LNCaP clone FGC (cell line): ENCODE data around the gene SSR2.
A peak's percentile ranks its signal among the peaks of the same experiment; 100 is the strongest.
"Not testable (repeated sequence)": the region's sequence is repeated elsewhere in the genome, so short reads cannot be mapped to it uniquely, and the experiment has no call there.

ENCODE experiments used
- DNase-seq: peaks from one replicate; pipeline ENCODE4 v3.0.0-alpha.2; 2011; ENCODE audit warnings: low read depth
- H3K4me3 ChIP-seq: 2 replicates; pipeline ENCODE4 v1.5.1; 2011; ENCODE audit warnings: mild to moderate bottlenecking, low read depth, low read length, control low read depth
- TF ChIP-seq, protein P1 (sequence below): IDR thresholded peaks from 2 replicates; pipeline ENCODE4 v1.5.1; 2012; ENCODE audit warnings: mild to moderate bottlenecking; ENCODE audit not compliant: control insufficient read depth, insufficient read depth; ENCODE audit errors: extremely low read depth

SSR2 gene

GRCh38 chr1:156048663-156049258, 28.0 kb upstream of the SSR2 start:
- no peak for DNase-seq
- H3K4me3 ChIP-seq: no peak overlapping the region
- TF ChIP-seq, protein P1, sequence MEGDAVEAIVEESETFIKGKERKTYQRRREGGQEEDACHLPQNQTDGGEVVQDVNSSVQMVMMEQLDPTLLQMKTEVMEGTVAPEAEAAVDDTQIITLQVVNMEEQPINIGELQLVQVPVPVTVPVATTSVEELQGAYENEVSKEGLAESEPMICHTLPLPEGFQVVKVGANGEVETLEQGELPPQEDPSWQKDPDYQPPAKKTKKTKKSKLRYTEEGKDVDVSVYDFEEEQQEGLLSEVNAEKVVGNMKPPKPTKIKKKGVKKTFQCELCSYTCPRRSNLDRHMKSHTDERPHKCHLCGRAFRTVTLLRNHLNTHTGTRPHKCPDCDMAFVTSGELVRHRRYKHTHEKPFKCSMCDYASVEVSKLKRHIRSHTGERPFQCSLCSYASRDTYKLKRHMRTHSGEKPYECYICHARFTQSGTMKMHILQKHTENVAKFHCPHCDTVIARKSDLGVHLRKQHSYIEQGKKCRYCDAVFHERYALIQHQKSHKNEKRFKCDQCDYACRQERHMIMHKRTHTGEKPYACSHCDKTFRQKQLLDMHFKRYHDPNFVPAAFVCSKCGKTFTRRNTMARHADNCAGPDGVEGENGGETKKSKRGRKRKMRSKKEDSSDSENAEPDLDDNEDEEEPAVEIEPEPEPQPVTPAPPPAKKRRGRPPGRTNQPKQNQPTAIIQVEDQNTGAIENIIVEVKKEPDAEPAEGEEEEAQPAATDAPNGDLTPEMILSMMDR: no peak

GRCh38 chr1:156045076-156045475, 24.3 kb upstream of the SSR2 start:
- no peak overlapping the region for H3K4me3 ChIP-seq
- TF ChIP-seq, protein P1: no peak
- no peak for DNase-seq

DNA sequence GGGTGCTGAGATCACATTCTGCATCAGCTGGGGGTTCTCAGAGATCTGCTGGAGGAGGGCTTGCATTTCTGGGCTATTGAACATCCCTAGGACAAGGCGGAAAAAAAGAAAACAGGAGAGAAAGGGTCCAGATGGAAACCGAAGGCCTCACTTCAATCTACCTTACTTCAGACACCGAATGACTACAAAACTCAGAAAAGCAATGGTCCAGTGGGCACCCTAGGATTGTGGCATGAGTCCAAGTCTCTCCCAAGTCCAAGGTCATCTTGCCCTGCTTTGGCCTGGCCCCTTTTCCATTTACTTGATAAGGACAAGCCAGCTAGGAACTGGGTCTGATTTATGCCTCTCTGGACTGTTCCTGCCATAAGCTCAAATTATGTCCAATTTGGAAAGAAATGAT, 22.1 kb upstream of the SSR2 start:
- DNase-seq: no peak
- no peak overlapping the region for H3K4me3 ChIP-seq
- TF ChIP-seq, protein P1: no peak

GRCh38 chr1:156034991-156035390, 14.2 kb upstream of the SSR2 start:
- DNase-seq, H3K4me3 ChIP-seq: not testable (repeated sequence)

DNA sequence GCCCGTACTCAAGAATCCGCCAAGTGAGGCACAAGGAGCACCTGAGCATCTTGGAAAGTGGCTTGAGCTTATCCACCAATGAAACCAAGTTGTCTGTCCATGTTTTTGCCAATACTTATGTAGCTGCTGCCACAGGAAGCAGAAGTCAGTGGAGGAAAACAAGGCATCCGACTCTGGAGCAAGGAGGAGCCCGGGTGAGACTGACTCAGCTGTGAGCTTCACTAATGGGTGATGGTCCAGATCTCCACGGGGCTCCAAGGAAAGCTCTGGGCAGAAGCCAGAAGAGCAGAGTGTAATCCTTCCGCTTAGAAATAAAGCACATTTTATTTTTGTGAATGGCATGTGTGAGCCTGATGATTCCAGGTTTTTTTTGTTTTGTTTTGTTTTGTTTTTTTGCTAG, 12.3 kb upstream of the SSR2 start:
- H3K4me3 ChIP-seq: no peak overlapping the region
- TF ChIP-seq, protein P1: no peak
- no peak for DNase-seq

GRCh38 chr1:156026588-156026987, 5.8 kb upstream of the SSR2 start:
- H3K4me3 ChIP-seq: no peak overlapping the region
- DNase-seq: no peak
- TF ChIP-seq, protein P1: no peak

- DNase-seq: no peak
- TF ChIP-seq, protein P1: 0 out of 2 replicates have a peak, but pooled peaks have one; percentile 6
- no peak overlapping the region for H3K4me3 ChIP-seq
Observed at GRCh38 chr1:156025876-156026275, 5.1 kb upstream of the SSR2 start.

DNA sequence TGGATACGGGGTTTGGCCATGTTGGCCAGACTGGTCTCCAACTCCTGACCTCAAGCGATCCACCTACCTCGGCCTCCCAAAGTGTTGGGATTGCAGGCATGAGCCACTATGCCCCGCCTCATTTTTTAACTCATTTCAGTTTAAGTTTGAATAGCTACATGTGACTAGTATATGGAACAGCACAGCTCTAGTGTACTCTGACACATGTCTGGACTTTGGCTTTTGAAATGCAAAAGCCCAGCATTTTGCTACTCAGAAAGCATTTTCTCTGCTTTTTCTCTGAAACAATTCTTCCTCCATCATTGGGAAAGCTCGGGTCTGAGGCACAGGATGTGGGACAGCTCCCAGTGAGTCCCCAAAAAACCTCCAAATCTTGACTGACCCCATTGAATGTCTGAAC, 4.0 kb upstream of the SSR2 start:
- no peak for DNase-seq
- H3K4me3 ChIP-seq: no peak overlapping the region
- TF ChIP-seq, protein P1: no peak
